Tibial artery (tissue), 4 donors: ENCODE data around the gene HBG1.
"Not testable (repeated sequence)": the region's sequence is repeated elsewhere in the genome, so short reads cannot be mapped to it uniquely, and the experiment has no call there.

Source experiments
- DNase-seq, 2 donors: peaks; one replicate each; pipeline ENCODE4 v3.0.0-alpha.2; 2019
- H3K27ac ChIP-seq, 2 donors: fragments of 200-600 bp; sonication (generic) in 1 of 2; 1 replicate in 1 of 2; 2 replicates in 1 of 2; pipeline ENCODE4 v1.5.1; 2018 to 2019; ENCODE audit warnings: mild to moderate bottlenecking in 1 of 2
- H3K27me3 ChIP-seq, 2 donors: fragments of 200-600 bp; sonication (generic) in 1 of 2; one replicate each; pipeline versions ENCODE4 v1.5.1 to v1.6.0; 2016 to 2019
- H3K36me3 ChIP-seq, 3 donors: fragments of 200-600 bp; sonication (generic) in 2 of 3; one replicate each; pipeline ENCODE4 v1.5.1; 2016 to 2019; ENCODE audit warnings: mild to moderate bottlenecking in 2 of 3
- H3K4me1 ChIP-seq, 4 donors: fragments of 200-600 bp; sonication (generic) in 2 of 4; 1 replicate in 3 of 4; 2 replicates in 1 of 4; pipeline ENCODE4 v1.5.1; 2016 to 2019
- H3K4me3 ChIP-seq, 2 donors: fragments of 200-600 bp; sonication (generic) in 1 of 2; 1 replicate in 1 of 2; 2 replicates in 1 of 2; pipeline ENCODE4 v1.5.1; 2018 to 2019; ENCODE audit warnings: mild to moderate bottlenecking in 2 of 2
- H3K9me3 ChIP-seq, 3 donors: fragments of 200-600 bp; sonication (generic) in 1 of 3; one replicate each; pipeline ENCODE4 v1.5.1; 2016 to 2019
- intact Hi-C: fragments of 100-400 bp; cut with DNase I; formaldehyde crosslinking; loops from one replicate; pipeline ENCODE4 v1.15.0; 2023; ENCODE audit warnings: low total_unique reads
- TF ChIP-seq, protein P1 (sequence below), 2 experiments: fragments of 200-600 bp in 1 of 2; fragments of 450-650 bp in 1 of 2; IDR thresholded peaks; one replicate each; pipeline ENCODE4 v1.5.1; 2017 to 2019; ENCODE audit warnings: antibody characterized with exemption in 2 of 2, mild to moderate bottlenecking in 1 of 2, moderate library complexity in 1 of 2

HBG1 gene

DNA sequence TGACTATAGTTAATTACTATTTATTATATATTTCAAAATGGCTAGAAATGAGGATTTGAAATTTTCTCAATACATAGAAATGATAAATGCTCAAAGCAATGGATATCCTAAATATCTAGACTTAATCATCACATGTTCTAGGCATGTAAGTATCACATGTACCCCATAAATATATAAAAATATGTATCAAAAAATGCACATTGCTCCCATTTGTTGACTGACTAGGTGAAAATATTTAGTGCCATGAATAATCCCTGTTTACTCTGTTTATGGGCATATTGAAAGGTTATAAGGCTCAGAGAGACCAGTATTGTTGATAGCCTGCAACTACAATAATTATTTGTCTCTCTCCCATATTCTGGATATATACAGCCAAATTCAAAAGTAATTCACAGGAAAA lies 17.0 kb upstream of the HBG1 start:
- DNase-seq: no peak
- TF ChIP-seq, protein P1, sequence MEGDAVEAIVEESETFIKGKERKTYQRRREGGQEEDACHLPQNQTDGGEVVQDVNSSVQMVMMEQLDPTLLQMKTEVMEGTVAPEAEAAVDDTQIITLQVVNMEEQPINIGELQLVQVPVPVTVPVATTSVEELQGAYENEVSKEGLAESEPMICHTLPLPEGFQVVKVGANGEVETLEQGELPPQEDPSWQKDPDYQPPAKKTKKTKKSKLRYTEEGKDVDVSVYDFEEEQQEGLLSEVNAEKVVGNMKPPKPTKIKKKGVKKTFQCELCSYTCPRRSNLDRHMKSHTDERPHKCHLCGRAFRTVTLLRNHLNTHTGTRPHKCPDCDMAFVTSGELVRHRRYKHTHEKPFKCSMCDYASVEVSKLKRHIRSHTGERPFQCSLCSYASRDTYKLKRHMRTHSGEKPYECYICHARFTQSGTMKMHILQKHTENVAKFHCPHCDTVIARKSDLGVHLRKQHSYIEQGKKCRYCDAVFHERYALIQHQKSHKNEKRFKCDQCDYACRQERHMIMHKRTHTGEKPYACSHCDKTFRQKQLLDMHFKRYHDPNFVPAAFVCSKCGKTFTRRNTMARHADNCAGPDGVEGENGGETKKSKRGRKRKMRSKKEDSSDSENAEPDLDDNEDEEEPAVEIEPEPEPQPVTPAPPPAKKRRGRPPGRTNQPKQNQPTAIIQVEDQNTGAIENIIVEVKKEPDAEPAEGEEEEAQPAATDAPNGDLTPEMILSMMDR (IDR thresholded peaks at IDR 0.05): no peak

DNA sequence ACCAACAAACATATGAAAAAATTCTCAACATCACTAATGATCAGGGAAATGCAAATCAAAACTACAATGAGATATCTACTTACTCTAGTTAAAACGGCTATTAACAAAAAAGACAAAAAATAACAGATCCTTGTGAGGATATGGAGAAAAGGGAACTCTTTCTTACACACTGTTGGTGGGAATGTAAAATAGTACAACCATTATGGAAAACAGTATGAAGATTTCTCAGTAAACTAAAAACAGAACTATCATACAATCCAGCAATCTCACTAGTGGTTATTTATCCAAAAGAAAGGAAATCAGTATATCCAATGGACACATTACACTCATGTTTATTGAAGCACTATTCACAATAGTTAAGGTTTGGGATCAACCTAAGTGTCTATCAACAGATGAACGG lies 16.2 kb upstream of the HBG1 start:
- TF ChIP-seq, protein P1 (IDR thresholded peaks at IDR 0.05): no peak

More for the DNA sequence above, 17.0 kb upstream of the HBG1 start:
- intact Hi-C loops: no loop called here
- no peaks in the 10 kb centered on the region for H3K4me1 ChIP-seq
- H3K9me3 ChIP-seq: peaks cover 0 to 4% (median 0%) of the 10 kb centered on the region in 3 donors
- H3K27ac ChIP-seq: no peak overlapping the region
- no peaks in the 10 kb centered on the region for H3K27me3 ChIP-seq
- H3K4me3 ChIP-seq: no peak overlapping the region
- H3K36me3 ChIP-seq: no peaks in the 10 kb centered on the region

DNA sequence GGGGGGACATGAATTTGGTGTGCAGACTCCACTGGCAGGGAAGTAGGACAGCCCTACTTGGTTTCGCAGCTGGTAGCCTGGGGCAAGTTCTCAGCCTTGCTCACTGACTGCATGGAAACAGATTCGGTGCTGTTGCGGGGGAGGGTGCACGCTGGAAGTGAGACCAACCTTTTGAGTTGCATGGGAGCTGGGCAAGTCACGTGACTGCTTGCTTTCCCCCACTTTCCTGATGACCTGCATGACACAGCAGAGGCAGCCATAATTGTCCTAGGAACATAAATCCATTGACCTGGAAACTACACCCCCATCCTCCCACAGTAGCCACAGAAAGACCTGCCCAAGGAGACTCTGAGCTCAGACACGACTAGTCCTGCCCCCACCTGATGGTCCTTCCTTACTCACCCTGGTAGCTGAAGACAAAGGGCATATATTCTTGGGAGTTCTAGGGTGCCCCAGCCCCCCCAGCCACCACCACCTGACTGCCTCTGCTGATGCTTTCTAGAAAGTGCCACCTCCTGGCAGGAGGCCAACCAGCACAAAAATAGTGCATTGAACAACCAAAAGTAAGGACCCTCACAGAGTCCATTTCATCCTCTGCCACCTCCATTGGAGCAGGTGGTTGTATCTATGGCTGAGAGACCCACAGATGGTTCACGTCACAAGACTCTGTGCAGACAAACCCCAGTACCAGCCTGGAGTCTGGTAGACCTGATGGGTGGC lies 9.0 kb upstream of the HBG1 start:
- TF ChIP-seq, protein P1 (IDR thresholded peaks at IDR 0.05): no peak
- Histone ChIP-seq H3K27me3 (no peaks in the 10 kb centered on the region), H3K36me3 (no peaks in the 10 kb centered on the region), H3K27ac (no peak overlapping the region), H3K4me1 (no peaks in the 10 kb centered on the region), H3K9me3 (peaks cover 0 to 6% (median 0%) of the 10 kb centered on the region in 3 donors), H3K4me3 (no peak overlapping the region)
- DNase-seq: no peak
- intact Hi-C loops: no loop called here

More for the DNA sequence above, 16.2 kb upstream of the HBG1 start:
- Histone ChIP-seq H3K4me1 (no peaks in the 10 kb centered on the region), H3K27me3 (no peaks in the 10 kb centered on the region), H3K27ac (no peak overlapping the region), H3K9me3 (peaks cover 0 to 6% (median 0%) of the 10 kb centered on the region in 3 donors), H3K36me3 (no peaks in the 10 kb centered on the region), H3K4me3 (no peak overlapping the region)
- intact Hi-C loops: no loop called here
- no peak for DNase-seq

DNA sequence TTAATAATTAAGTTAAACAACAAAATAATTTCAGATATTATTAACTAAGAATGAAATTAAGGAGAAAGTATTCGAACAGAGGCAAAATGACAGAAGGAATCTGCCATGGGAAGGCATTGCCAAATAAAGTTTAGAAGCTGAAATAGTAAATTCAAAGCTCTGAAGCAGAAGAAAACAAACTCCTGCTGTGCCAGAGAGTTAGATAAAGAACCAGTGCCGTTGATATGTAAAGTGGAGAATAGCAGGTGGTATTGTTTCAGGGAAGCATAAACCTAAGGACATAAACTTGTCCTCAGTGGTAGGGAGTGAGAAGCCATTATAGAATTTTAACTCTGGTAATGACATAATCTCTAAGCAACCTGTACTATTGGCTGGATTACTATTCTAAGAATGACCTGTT lies 7.6 kb upstream of the HBG1 start:
- Histone ChIP-seq H3K4me1 (no peaks in the 10 kb centered on the region), H3K36me3 (no peaks in the 10 kb centered on the region), H3K9me3 (peaks cover 0 to 6% (median 0%) of the 10 kb centered on the region in 3 donors), H3K27me3 (no peaks in the 10 kb centered on the region), H3K4me3 (no peak overlapping the region), H3K27ac (no peak overlapping the region)
- intact Hi-C loops: no loop called here
- no peak for DNase-seq
- TF ChIP-seq, protein P1 (IDR thresholded peaks at IDR 0.05): no peak

DNA sequence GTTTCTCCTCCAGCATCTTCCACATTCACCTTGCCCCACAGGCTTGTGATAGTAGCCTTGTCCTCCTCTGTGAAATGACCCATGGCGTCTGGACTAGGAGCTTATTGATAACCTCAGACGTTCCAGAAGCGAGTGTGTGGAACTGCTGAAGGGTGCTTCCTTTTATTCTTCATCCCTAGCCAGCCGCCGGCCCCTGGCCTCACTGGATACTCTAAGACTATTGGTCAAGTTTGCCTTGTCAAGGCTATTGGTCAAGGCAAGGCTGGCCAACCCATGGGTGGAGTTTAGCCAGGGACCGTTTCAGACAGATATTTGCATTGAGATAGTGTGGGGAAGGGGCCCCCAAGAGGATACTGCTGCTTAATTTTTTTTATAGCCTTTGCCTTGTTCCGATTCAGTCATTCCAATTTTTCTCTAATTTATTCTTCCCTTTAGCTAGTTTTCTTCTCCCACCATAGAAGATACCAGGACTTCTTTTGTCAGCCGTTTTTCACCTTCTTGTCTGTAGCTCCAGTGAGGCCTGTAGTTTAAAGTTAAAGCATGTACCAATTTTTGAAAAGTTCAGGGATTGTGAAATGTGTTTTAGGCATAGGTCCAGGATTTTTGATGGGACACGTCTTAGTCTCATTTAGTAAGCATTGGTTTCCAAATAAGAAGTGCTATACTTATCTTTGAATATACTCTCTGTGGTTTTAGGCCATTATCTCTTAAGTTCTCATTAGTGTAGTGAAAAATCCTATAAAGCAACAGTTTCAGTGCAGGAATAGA lies 5.2 kb upstream of the HBG1 start, which contains the start of gene HBG2:
HBG2 (minus strand) TSS at position 136 of the 768 bp plus-strand sequence; CDS start at position 83, 53 bp downstream.
- H3K36me3 ChIP-seq, H3K4me1 ChIP-seq, H3K4me3 ChIP-seq, H3K9me3 ChIP-seq, intact Hi-C loops, DNase-seq, H3K27ac ChIP-seq, H3K27me3 ChIP-seq: not testable (repeated sequence)

DNA sequence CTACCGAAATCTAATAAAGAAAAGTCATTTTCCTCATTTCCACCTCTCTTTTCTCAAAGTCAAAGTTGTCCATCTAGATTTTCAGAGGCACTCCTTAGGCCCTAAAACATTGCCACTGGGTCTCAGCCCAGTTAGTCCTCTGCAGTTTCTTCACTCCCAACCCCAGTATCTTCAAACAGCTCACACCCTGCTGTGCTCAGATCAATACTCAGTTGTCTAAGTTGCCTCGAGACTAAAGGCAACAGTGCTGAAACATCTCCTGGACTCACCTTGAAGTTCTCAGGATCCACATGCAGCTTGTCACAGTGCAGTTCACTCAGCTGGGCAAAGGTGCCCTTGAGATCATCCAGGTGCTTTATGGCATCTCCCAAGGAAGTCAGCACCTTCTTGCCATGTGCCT lies 4.4 kb upstream of the HBG1 start:
- H3K9me3 ChIP-seq, intact Hi-C loops: not testable (repeated sequence)

DNA sequence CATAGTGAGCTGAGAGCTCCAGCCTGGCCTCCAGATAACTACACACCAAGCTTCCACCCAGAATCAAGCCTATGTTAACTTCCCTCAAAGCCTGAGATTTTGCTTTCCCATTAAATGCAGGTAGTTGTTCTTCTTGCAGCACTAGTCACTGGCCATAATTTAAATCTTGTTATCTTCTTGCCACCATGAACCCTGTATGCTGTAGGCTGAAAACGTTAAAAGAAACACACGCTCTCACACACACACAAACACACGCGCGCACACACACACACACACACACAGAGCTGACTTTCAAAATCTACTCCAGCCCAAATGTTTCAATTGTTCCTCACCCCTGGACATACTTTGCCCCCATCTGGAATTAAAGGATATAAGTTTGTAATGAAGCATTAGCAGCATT lies 3.8 kb upstream of the HBG1 start:
- H3K36me3 ChIP-seq, intact Hi-C loops, H3K4me3 ChIP-seq, DNase-seq, H3K4me1 ChIP-seq, H3K27me3 ChIP-seq, H3K9me3 ChIP-seq, H3K27ac ChIP-seq: not testable (repeated sequence)

More for the DNA sequence above, 4.4 kb upstream of the HBG1 start:
- DNase-seq, H3K27me3 ChIP-seq, H3K27ac ChIP-seq, H3K4me3 ChIP-seq, H3K4me1 ChIP-seq, H3K36me3 ChIP-seq: not testable (repeated sequence)
